HG03135 (cell line): ENCODE results near the gene RSL1D1.
"Not testable (repeated sequence)": the region's sequence is repeated elsewhere in the genome, so short reads cannot be mapped to it uniquely, and the experiment has no call there.

ENCODE experiments used
- ATAC-seq: cut with Tn5 transposase; IDR thresholded peaks from one replicate; pipeline ENCODE4 v1.9.1; 2021; ENCODE audit warnings: mild to moderate bottlenecking, moderate library complexity; ENCODE audit not compliant: unreplicated experiment

Gene RSL1D1

GRCh38 chr16:11844499-11844898 lies 6.8 kb downstream of the RSL1D1 start:
- no peak for ATAC-seq

- ATAC-seq: no peak
Observed at GRCh38 chr16:11843861-11844260, 7.5 kb downstream of the RSL1D1 start.

- no peak for ATAC-seq
Observed at GRCh38 chr16:11843206-11843605, 8.1 kb downstream of the RSL1D1 start.

GRCh38 chr16:11841026-11841425 lies 10.3 kb downstream of the RSL1D1 start:
- ATAC-seq: no peak

GRCh38 chr16:11836650-11837244 lies 14.6 kb downstream of the RSL1D1 start:
- ATAC-seq: no peak

GRCh38 chr16:11835891-11836649 lies 15.3 kb downstream of the RSL1D1 start:
- no peak for ATAC-seq

GRCh38 chr16:11835309-11835708 lies 16.0 kb downstream of the RSL1D1 start:
- ATAC-seq: no peak

GRCh38 chr16:11833951-11834695 lies 17.2 kb downstream of the RSL1D1 start:
- ATAC-seq: no peak

GRCh38 chr16:11828696-11829095 lies 22.6 kb downstream of the RSL1D1 start:
- ATAC-seq: no peak

GRCh38 chr16:11825520-11826165 lies 25.7 kb downstream of the RSL1D1 start:
- not testable (repeated sequence) for ATAC-seq

- ATAC-seq: no peak
Observed at GRCh38 chr16:11824362-11824761, 27.0 kb downstream of the RSL1D1 start.

- not testable (repeated sequence) for ATAC-seq
Observed at GRCh38 chr16:11823645-11824044, 27.7 kb downstream of the RSL1D1 start.

- no peak for ATAC-seq
Observed at GRCh38 chr16:11819798-11820197, 31.5 kb downstream of the RSL1D1 start.

- not testable (repeated sequence) for ATAC-seq
Observed at GRCh38 chr16:11818970-11819369, 32.4 kb downstream of the RSL1D1 start.

GRCh38 chr16:11816123-11816522 lies 35.2 kb downstream of the RSL1D1 start:
- no peak for ATAC-seq

- ATAC-seq: not testable (repeated sequence)
Observed at GRCh38 chr16:11814800-11815199, 36.5 kb downstream of the RSL1D1 start.

GRCh38 chr16:11806721-11807120 lies 44.6 kb downstream of the RSL1D1 start:
- ATAC-seq: no peak

- ATAC-seq: no peak
Observed at GRCh38 chr16:11805556-11805955, 45.8 kb downstream of the RSL1D1 start.

- ATAC-seq: no peak
Observed at GRCh38 chr16:11801481-11802021, 49.8 kb downstream of the RSL1D1 start.

- ATAC-seq: no peak
Observed at GRCh38 chr16:11800382-11800718, 51.0 kb downstream of the RSL1D1 start.
